HG03175 (cell line): ENCODE data around the gene ALPI.
"Not testable (repeated sequence)": the region's sequence is repeated elsewhere in the genome, so short reads cannot be mapped to it uniquely, and the experiment has no call there.

Experiments used
- ATAC-seq: cut with Tn5 transposase; IDR thresholded peaks from one replicate; pipeline ENCODE4 v1.9.1; 2021; ENCODE audit warnings: mild to moderate bottlenecking, moderate library complexity; ENCODE audit not compliant: unreplicated experiment

ALPI gene

DNA sequence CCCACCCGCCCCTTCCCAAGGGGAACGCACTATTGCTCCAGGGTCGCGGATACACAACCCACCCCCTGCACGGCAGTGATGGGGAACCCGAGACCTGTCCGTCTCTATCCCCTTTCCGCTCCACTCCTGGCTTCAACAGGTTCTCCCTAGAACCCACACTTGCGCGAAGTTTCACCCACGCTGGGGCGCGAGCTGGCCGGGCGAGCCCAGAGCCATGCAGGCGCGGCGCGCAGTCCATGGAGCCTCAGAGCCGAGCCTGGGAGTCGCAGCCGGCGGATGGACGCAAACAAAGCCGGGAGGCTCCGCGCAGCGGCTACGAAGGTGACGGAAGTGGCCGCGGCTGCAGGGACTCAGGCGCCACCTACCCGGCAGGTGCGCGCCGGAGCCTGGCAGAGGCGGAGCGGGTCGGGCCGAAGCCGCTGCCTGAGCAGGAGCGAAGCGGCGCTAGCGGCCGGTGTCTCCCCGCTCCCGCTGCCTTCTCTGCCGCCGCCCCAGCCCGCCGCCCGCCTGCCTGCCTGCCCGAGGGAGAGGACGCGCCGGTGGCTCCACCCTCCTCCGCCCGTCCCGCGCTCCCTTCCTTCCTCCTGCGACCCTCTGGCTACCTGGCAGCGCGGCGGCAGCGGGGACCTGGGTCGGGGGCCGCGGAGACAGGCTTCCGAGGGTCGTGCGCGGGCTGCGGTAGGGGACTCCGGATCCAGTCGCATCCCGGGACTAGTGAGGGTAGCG is 35.3 kb upstream of the ALPI start:
- ATAC-seq, result no peak

DNA sequence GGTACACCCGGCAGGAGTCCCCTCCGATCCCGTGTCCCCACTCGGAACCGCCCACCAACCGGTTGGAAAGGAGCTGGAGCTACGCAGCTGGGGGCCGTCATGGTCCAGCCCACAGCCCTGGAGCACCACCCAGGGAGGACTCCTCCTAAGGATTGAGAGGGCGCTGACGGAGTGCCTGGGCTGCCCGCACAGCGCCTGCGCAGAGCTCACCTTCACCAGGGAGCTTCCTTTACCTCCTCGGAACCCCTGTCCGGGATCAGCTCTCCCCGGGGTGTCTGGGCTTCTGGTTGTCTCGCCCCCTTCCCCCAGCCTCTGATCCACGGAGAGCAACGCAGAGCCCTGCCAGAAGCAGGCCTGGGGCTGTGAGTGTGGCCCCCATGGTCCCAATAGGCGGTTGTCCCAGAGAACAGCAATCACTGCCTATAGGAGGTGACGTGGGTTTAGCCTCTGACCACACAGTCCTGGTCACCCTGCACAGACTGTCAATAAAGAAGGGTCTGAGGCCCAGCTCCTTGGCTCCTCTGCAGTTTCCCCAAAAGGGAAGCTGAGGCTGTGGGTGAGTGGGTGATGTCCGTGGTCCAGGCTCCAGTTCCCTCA is 34.7 kb upstream of the ALPI start:
- ATAC-seq, result no peak

DNA sequence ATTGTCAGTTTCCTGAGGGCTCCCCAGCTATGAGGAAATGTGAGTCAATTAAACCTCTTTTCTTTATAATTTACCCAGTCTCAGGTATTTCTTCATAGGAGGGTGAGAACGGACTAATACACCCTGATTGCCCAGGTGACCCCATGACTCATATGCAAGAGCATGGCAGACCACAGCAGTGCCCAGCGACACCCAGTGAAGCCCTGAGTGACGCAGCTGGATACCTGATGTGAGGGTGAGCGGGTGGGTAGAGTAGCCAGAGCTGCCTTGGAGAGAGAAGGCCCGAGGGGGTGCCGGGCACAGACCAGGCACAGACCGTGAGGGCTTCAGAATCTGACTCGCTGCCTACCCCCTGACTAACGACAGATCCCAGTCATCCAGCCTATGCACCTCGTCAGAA is 33.9 kb upstream of the ALPI start:
- no peak for ATAC-seq

DNA sequence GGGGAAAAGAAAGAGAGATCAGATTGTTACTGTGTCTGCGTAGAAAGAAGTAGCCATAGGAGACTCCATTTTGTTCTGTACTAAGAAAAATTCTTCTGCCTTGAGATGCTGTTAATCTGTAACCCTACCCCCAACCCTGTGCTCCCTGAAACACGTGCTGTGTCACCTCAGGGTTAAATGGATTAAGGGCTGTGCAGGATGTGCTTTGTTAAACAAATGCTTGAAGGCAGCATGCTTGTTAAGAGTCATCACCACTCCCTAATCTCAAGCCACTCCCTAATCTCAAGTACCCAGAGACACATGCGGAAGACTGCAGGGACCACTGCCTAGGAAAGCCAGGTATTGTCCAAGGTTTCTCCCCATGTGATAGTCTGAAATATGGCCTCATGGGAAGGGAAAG is 33.0 kb upstream of the ALPI start:
- not testable (repeated sequence) for ATAC-seq

DNA sequence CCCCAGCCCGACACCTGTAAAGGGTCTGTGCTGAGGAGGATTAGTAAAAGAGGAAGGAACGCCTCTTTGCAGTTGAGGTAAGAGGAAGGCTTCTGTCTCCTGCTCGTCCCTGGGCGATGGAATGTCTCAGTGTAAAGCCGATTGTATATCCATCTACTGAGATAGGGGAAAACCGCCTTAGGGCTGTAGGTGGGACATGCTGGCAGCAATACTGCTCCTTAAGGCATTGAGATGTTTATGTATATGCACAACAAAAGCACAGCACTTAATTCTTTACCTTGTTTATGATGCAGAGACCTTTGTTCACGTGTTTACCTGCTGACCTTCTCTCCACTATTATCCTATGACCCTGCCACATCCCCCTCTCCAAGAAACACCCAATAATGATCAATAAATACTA is 32.5 kb upstream of the ALPI start:
- ATAC-seq, result not testable (repeated sequence)

DNA sequence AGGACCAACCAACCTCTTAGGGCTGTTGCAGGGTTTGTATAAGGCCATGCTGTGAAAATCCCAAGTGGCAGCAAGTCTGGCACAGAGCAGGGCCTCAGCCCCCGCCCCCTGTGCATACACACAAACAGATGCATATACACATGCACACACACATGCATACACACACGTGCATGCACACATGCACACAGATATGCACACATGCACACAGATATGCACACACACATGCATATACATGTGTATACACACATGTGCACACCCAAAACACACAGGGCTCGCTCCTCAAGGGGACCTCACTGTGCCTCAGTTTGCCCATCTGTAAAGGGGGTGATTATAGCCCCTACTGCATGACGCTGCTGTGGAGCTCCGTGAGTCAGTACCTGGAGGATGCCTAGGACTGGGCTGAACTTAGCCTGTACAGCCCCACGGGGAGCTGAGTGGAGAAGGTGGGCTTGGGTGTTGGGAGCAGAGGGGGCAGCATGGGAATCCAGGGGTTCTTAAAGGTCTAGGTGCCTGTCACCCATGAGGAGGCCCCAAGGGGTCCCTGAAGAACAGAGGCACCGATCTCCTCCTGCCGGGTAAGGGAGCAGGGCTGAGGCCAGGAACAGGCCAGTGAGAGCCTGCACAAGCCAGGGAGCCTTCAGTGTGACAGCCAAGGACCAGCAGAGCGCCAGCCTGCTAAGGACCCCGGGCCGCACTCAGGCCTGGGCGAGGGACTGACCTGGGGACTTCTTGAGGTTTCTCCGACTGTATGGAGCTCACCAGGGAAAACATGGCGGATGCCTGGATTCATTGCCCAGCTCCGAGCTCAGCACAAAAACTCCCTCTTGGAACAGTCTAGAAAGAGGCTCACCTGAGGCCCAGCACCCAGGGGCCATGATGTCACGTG is 24.0 kb upstream of the ALPI start:
- no peak for ATAC-seq

DNA sequence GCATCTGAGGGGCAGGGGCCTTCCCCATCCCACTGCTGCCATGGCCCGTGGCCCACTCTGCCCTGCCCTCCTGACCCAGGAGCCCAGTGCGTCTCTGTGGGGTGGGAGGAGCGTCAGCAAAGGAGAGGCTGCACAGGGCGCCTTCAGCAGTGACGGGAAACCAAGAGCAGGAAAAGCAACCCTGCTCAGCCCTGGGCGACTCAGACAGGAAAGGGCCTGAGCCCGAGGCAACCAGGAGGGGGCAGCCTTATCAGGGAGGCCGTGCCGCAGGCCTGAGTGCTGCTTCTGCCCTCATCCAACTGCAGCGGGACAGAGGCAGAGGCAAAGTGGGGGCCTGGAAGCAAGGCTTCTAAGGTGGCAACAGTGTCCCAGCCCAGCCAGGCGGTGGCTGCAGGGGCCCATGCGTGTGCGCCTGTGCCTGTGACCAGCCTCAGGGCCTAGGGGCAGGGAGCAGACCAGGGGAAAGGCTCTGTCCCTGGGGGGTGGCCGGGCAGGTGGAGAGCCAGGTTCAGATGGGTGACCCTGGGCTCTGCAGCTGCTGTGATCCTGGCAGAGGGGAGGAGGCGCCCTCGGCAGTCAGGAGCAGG is 23.3 kb upstream of the ALPI start:
- no peak for ATAC-seq

DNA sequence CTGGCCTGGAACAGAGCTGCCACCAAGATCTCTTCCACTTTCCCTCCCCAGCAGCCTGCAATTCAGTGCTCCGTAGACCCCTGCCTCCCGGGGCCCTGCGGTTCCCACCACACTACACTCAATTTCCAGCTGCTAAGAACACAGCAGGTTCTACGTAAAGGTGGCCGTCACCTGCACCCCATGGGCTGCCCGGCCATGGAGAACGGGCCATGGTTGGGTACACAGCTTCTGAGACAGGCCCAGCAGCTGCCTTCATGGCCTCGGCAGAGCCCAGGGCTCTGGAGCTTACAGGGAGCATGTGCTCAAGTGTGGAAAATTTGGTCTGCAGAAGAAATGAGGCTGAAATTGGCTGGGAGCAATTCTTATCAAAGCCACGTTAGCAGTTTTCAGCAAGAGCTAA is 22.3 kb upstream of the ALPI start:
- ATAC-seq, result not testable (repeated sequence)

DNA sequence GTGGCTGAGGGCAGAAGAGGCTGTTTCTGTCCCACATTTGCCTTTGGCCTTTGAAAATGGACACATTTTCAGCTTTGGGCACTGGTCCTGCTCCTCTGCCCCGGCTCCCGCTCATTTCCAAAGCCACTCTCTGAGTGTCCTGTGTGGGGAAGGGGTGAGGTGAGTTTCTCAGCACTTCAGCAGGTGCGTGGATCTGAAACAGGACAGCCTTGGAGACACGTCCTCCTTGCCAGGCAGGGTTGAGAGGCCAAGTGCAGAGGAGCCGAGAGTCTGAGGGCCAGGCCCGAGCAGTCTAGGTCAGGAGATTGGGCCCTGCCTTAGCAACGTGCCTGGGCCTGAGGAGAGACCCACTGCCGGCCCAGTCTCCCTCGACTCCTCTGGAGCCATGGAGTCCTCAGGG is 21.9 kb upstream of the ALPI start:
- no peak for ATAC-seq

DNA sequence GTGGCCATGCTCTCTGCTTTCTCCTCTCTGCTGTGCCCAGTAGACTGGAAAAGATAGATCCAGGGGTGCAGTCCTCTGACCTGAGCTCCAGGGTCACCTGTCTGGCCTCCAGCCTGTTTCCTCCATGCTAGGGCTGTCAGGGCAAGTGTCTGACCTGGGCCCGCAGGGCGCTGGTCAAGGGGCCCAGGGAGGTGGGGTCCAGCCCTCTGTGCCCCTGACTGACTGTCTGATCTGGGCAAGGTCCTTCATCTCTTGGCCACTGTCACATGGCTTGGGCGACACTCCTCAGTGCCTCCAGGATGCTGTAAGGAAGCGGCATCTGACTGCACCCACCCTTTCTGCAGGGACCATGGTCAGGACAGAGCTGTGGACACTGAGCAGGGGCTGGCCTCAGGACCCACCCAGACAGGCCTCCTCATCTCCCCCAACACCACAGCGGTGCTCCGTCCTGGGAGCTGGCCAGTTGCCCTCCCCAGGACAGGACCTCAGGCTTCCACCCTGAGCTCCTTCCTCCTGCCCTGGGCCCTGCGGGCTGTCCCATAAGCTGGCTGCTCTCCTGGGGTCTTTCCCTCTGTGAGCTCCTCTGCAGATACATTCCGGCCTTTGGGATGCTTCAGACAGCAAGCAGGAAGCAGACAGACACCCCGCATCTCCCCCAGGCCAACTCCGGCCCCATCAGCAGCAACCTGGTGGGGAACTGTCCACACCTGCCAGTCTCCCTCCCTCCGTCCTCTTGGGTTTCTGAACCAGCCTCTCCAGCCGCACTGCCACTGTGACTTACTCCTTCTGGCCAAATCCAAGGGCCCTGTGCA is 21.2 kb upstream of the ALPI start:
- ATAC-seq, result no peak

DNA sequence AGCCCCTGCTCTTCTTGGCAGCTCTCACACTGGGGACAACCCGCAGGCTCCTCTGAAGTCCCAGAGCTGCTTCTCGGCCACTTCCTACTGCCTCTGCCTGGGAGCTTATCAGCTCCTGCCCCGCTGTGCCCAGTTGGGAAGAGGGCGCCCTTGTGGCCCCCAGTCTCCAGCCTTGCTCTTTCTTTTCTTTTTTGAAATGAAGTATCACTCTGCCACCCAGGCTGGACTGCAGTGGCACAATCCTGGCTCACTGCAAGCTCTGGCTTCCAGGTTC is 20.6 kb upstream of the ALPI start:
- ATAC-seq, result no peak

DNA sequence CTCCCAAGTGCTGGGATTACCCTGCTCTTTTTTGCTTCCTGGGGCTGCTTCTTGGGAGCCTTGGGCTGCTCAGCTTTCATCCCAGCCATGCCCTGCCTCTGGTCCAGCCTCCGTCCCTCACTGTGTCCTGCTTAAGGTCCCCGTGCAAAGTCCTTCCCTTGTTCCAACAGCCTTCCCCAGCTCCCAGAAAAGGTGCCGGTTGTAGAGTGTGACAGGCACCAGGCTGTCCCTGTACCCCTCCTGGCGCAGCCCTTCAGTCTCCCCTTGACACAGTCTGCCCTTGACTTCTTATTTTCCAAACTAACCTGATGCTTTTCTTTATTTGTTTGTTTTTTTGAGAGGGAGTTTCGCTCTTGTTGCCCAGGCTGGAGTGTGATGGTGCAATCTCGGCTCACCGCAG is 20.1 kb upstream of the ALPI start:
- no peak for ATAC-seq

DNA sequence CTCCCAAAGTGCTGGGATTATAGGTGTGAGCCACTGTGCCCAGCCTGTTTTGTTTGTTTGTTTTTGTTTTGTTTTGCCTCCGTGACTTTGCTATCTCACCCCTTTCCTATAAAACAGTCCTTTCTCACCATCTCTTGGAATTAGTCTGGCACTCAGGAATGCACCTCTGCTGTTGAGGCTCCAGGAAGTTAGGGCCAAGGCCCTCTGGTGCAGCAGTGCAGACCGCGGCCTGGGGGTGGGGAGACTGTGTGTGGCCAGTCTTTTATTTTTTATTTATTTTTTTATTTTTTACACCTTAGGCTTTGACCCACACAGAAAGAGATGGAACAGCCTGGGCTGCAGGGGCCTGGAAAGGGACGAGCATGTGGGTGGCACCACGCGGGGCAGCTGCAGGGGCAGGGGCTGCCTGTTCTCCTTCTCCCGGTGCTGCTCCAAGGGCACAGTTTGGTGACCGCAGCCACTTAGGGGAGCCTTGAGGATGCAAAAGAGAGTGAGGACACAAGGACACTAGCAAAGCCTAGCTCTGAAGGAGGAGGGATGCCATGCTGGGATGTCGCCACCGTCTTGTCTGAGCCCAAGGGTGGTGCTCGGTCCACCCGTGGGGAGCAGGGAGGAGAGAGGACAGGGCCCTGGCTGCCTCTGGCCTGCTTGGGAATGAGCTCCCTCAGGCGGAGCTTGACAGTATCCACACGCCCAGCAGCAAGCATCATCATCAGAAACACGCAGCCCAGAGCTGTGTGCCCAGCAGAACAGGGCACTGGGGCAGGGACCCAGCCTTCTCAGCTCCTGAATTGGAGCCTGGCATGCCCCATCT is 19.4 kb upstream of the ALPI start:
- ATAC-seq, result no peak

DNA sequence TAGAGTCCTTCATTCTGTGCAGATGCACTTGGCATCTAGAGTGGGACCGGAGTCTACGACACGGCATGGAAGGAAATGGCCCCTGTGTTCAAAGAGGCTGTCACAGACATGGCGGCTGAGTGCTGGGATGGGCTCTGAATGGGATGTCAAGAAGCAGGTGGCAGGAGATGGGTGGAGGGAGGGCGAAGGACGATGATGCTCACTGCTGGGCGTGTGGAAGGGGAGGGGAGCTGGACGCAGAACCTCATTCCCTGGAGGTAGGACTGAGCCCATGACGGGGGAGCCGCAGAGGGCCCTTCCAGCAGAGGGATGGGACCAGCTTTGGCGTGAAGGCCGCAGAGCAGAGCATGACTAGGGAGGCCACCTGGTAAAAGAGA is 18.8 kb upstream of the ALPI start:
- no peak for ATAC-seq

DNA sequence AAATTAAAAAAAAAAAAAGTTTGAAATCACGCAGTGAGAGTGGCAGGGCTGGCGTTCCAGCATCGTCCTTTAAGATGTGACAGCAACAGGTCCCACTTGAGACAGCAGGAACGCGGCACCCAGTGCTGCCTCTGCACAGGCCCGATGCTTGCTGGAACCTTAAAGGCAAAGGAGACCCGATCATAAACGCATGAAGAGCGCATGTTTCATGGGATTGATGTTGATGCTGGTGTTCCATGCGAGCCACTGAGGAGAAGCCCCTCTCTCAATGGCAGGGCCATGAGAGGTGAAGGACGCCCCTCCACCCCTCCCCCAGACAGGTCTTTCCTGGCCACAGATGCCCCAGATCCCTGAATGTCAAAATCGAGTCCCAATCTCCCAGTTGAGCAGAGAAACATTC is 17.9 kb upstream of the ALPI start:
- ATAC-seq, result no peak

DNA sequence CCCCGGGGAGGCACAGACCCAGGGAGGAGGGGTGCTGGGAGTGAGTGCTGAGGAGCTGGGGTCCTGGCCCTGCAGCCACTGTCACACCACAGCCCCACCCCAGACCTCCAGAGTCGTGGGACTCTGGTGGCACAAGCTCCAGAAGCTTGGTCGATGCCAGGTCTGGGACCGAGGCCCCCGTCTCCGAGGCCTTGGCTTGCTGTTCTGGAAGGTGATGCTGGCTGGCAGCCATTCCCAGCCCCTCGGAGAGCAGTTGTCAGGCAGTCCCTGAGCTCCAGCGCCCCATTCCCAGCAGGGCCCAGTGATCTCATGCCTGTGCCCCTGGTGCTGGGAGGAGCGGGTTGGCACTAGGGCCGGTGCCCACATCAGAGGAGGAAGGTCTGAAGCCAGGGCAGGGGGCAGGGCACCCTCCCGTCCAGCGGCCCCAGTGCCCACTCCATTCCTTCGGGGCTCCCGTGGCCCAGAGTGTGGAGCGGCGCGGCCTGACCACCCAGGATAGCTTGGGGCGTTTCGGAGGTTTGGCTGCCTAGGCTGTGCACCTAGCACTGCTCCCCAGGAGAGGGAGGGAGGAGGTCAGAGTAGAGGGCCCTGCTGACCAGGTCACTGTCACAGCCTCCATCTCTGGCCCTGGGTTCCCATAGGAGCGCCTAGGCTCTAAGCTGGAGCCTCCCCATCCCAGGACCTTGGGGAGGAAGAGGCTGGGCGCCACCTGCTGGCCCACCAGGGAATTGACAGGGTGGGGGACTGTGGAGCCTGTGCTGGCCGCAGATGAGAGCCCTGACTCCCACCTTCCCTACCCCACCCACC is 16.8 kb upstream of the ALPI start:
- ATAC-seq, result no peak

DNA sequence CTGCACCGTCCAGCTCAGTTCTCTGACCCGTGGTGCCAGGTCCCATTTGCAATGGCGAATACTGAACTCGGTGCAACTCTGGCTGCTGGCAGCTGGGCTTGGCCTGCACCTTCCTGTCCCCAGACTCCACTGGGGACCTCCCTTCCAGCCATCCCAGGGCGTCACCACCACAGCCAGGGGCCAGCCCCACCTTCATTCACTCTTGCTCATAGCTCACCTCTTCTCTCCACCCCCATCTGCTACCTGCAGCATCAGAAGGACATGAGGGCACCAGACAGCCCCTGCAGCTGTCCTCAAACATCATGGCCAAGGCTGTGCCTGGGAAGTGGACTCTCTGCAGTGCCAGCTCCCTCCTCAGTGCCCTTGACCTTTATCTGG is 16.2 kb upstream of the ALPI start:
- ATAC-seq, result no peak

DNA sequence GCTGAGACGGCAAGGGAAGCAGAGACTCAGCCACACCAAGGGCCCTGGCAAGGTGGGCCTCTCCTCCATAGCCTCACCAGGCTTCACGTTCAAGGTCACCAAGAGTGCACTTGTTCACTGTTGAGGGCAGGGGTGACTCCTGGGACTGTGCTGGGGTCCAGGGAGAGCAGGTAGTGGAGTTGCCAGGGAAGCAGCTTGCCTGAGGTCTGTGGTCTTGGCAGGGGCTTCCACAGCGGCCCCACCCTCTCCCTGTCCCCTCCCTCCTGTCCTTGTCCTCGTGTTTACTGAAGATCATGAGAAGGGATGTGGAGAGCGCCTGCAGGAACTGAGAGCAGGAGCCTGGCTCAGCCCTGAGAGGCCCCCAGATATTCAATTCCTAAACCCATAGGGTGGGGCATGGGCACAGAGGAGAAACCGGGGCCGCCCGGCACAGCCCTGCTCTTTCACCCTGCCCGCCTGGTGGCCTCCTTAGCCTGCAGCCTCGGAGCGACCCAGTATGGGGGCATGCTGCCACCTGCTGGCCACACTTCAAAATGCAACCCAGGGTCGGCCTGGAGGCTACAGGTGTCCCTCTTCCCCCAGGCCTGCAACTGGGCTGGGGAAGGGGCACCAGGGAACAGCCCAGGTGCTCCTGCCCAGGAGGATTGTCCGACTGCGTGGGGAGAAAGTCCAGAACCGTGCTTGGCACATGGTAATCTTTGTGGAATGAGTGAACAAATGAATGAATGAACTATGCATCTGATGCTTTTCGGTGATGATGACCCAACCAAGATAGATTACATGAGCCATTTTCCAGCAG is 15.5 kb upstream of the ALPI start:
- ATAC-seq, result peak; percentile 78
